A549 (cell line): ENCODE results near the gene ATF7IP2. TPM values are rescaled to one million over a fixed set of nuclear protein-coding genes. Genes with fewer than 3 reads are reported as not detected.
"Not testable (repeated sequence)": the region's sequence is repeated elsewhere in the genome, so short reads cannot be mapped to it uniquely, and the experiment has no call there.

Experiments
- ATAC-seq, 2 experiments: fragments of 200-7000 bp in 1 of 2; fragments of >200 bp in 1 of 2; cut with Nextera tagmentation in 1 of 2; cut with Tn5 transposase in 1 of 2; 3 replicates each; pipeline versions ENCODE4 v1.8.0 to v1.9.1; 2018 to 2020; ENCODE audit warnings: mild to moderate bottlenecking in 1 of 2, moderate library complexity in 1 of 2
- CTCF ChIA-PET: fragments of 300-600 bp; sonication (Branson Sonifier 250); formaldehyde crosslinking; extraction: SDS; loops from one replicate; lab custom pipeline; 2021; ENCODE audit warnings: antibody characterized with exemption, inconsistent platforms; lab: Yijun Ruan, JAX
- POLR2A ChIA-PET: fragments of 350-600 bp; formaldehyde crosslinking; extraction: SDS; loops from one replicate; lab custom pipeline; 2021; ENCODE audit warnings: antibody characterized with exemption, inconsistent platforms; lab: Yijun Ruan, JAX
- DNase-seq, 2 experiments: peaks; one replicate each; pipeline versions ENCODE4 v3.0.0 to v3.0.0-alpha.2; 2011 to 2016; ENCODE audit warnings: low read depth in 1 of 2, low spot score in 1 of 2
- FAIRE-seq: peaks from 2 replicates; lab custom pipeline; 2011; peaks lifted over from hg19 to GRCh38; lab: Jason Lieb, UNC
- H3K27ac ChIP-seq, 2 experiments: fragments of >200 bp; sonication (Bioruptor Twin); formaldehyde crosslinking; 3 replicates each; pipeline ENCODE4 v1.5.1; 2016 to 2017
- H3K4me1 ChIP-seq: fragments of >200 bp; sonication (Bioruptor Twin); formaldehyde crosslinking; 3 replicates; pipeline ENCODE4 v1.6.1; 2016
- H3K4me2 ChIP-seq: fragments of >200 bp; sonication (Bioruptor Twin); formaldehyde crosslinking; 3 replicates; pipeline ENCODE4 v1.6.1; 2016
- H3K4me3 ChIP-seq: fragments of >200 bp; sonication (Bioruptor Twin); formaldehyde crosslinking; 3 replicates; pipeline ENCODE4 v1.5.1; 2016
- H3K9me3 ChIP-seq: fragments of >200 bp; sonication (Bioruptor Twin); formaldehyde crosslinking; 3 replicates; pipeline ENCODE4 v1.6.1; 2016
- CBX8 ChIP-seq: fragments of 200-600 bp; sonication (generic); IDR thresholded peaks from 2 replicates; pipeline ENCODE4 v1.6.1; 2016
- EHF ChIP-seq: fragments of 250-450 bp; sonication (Bioruptor Pico); IDR thresholded peaks from 2 replicates; pipeline ENCODE4 v1.5.0; 2020; ENCODE audit warnings: mild to moderate bottlenecking
- FOSB ChIP-seq: fragments of 250-450 bp; sonication (Bioruptor Pico); IDR thresholded peaks from 2 replicates; pipeline ENCODE4 v1.5.0; 2020; ENCODE audit warnings: mild to moderate bottlenecking, moderate library complexity
- FOSL2 ChIP-seq, 2 experiments: fragments of 450-650 bp in 1 of 2; fragments of >200 bp in 1 of 2; sonication (Bioruptor Twin) in 1 of 2; formaldehyde crosslinking; IDR thresholded peaks; 2 replicates each; pipeline versions ENCODE4 v1.5.0 to v1.6.1; 2016 to 2020; ENCODE audit warnings: mild to moderate bottlenecking in 1 of 2, moderate library complexity in 1 of 2
- HEYL ChIP-seq: fragments of 250-450 bp; sonication (Bioruptor Pico); IDR thresholded peaks from 2 replicates; pipeline ENCODE4 v1.8.0; 2021; ENCODE audit warnings: mild to moderate bottlenecking, moderate library complexity
- KDM1A ChIP-seq: fragments of 200-600 bp; sonication (generic); IDR thresholded peaks from 2 replicates; pipeline ENCODE4 v1.6.1; 2016; ENCODE audit warnings: low read depth, mild to moderate bottlenecking
- KDM5A ChIP-seq: fragments of 200-600 bp; sonication (generic); IDR thresholded peaks from 2 replicates; pipeline ENCODE4 v1.6.1; 2016; ENCODE audit warnings: antibody characterized with exemption, mild to moderate bottlenecking
- NPAS2 ChIP-seq: fragments of 250-450 bp; sonication (Bioruptor Pico); IDR thresholded peaks from 2 replicates; pipeline ENCODE4 v1.8.0; 2022; ENCODE audit warnings: mild to moderate bottlenecking, moderate library complexity, borderline replicate concordance
- PHF8 ChIP-seq: fragments of 200-600 bp; sonication (generic); IDR thresholded peaks from 2 replicates; pipeline ENCODE4 v1.6.1; 2016; ENCODE audit warnings: low read depth, mild to moderate bottlenecking, antibody characterized with exemption, moderate library complexity, borderline replicate concordance
- RARB ChIP-seq: fragments of 250-450 bp; sonication (Bioruptor Pico); IDR thresholded peaks from 2 replicates; pipeline ENCODE4 v1.8.0; 2021; ENCODE audit warnings: mild to moderate bottlenecking, moderate library complexity
- RNF2 ChIP-seq: fragments of 200-600 bp; sonication (generic); IDR thresholded peaks from 2 replicates; pipeline ENCODE4 v1.6.1; 2016; ENCODE audit warnings: low read depth, mild to moderate bottlenecking, antibody characterized with exemption, moderate library complexity, borderline replicate concordance
- ZC3H11A ChIP-seq: fragments of 450-650 bp; IDR thresholded peaks from 2 replicates; pipeline ENCODE4 v1.6.1; 2014; ENCODE audit warnings: antibody characterized with exemption, mild to moderate bottlenecking
- ZNF302 ChIP-seq: fragments of 250-450 bp; sonication (Bioruptor Pico); IDR thresholded peaks from 2 replicates; pipeline ENCODE4 v1.9.0; 2021; ENCODE audit warnings: inconsistent platforms, mild to moderate bottlenecking, moderate library complexity
- ZSCAN20 ChIP-seq: fragments of 250-450 bp; sonication (Bioruptor Pico); IDR thresholded peaks from 2 replicates; pipeline ENCODE4 v1.8.0; 2022; ENCODE audit warnings: mild to moderate bottlenecking, moderate library complexity
- WGBS: methylation state at CpG from one replicate; pipeline ENCODE4 v1.1.6; 2017; ENCODE audit errors: missing lambda C conversion rate; 5-methylcytosine and 5-hydroxymethylcytosine counted together
- polyA plus RNA-seq, 4 experiments: library from polyadenylated mRNA; depleted of rRNA in 3 of 4; stranded (reverse); fragments of >200 nt; fragmentation: RNase III in 1 of 4; extraction: RNeasy Plus Mini Kit Qiagen cat#74134 plus additional on column Dnase treatment in 1 of 4; gene quantifications; 2 replicates in 3 of 4; 3 replicates in 1 of 4; pipeline ENCODE4 v1.2.3, GENCODE V29; 2011 to 2017
- TF ChIP-seq, protein P1 (sequence below): fragments of 150-350 bp; IDR thresholded peaks from 2 replicates; pipeline ENCODE4 v1.6.1; 2014; ENCODE audit warnings: low read depth, mild to moderate bottlenecking, low read length
- TF ChIP-seq, protein P2 (sequence below): fragments of 250-450 bp; sonication (Bioruptor Pico); IDR thresholded peaks from 2 replicates; pipeline ENCODE4 v1.5.0; 2020; ENCODE audit warnings: low read depth, mild to moderate bottlenecking, moderate library complexity
- TF ChIP-seq, protein P3 (sequence below): fragments of 250-450 bp; sonication (Bioruptor Pico); IDR thresholded peaks from 2 replicates; pipeline ENCODE4 v1.5.0; 2021; ENCODE audit warnings: mild to moderate bottlenecking, moderate library complexity, borderline replicate concordance

The ATF7IP2 gene
- polyA plus RNA-seq, 2 of the 4 experiments (the other 2 are of a cell fraction) = 12.3 to 23.5 TPM

DNA sequence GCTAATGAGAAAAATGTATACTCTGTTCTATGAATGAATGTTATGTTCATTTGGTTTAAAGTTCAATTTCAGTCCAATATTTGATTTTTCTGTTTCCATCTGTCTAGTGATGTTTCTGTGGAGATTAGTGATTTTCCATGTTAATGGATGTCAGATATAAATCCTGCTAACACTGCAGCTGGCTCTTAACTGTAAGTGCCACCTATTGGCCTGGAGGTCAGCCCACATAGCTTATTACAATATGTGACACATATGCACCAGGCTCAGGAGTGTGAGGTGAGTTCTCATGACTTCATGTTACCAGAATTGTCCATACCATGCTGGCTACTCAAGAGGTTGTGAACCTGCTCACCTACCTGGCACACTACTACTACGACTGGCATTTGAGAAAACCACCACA lies 17.1 kb downstream of the ATF7IP2 start:
- Histone ChIP-seq H3K4me3 (no peak overlapping the region), H3K9me3 (no peaks in the 10 kb centered on the region; the same call in 2 of the 3 replicates), H3K27ac (no peak overlapping the region), H3K4me2 (no peak overlapping the region), H3K4me1 (no peaks in the 10 kb centered on the region)
- no peak for TF ChIP-seq ZC3H11A
- no peak for TF ChIP-seq HEYL (CRISPR knock-in tag)
- TF ChIP-seq RARB (CRISPR knock-in tag) = no peak
- no peak for TF ChIP-seq EHF (CRISPR knock-in tag)
- TF ChIP-seq ZSCAN20 (CRISPR knock-in tag) = no peak
- TF ChIP-seq, protein P1, sequence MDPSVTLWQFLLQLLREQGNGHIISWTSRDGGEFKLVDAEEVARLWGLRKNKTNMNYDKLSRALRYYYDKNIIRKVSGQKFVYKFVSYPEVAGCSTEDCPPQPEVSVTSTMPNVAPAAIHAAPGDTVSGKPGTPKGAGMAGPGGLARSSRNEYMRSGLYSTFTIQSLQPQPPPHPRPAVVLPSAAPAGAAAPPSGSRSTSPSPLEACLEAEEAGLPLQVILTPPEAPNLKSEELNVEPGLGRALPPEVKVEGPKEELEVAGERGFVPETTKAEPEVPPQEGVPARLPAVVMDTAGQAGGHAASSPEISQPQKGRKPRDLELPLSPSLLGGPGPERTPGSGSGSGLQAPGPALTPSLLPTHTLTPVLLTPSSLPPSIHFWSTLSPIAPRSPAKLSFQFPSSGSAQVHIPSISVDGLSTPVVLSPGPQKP = no peak
- no peak for TF ChIP-seq KDM1A
- TF ChIP-seq ZNF302 (CRISPR knock-in tag) = no peak
- TF ChIP-seq, protein P2, sequence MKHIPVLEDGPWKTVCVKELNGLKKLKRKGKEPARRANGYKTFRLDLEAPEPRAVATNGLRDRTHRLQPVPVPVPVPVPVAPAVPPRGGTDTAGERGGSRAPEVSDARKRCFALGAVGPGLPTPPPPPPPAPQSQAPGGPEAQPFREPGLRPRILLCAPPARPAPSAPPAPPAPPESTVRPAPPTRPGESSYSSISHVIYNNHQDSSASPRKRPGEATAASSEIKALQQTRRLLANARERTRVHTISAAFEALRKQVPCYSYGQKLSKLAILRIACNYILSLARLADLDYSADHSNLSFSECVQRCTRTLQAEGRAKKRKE = no peak
- TF ChIP-seq KDM5A = no peak
- WGBS = 80% methylated on average over 1 of the region's 1 CpG
- no peak for DNase-seq
- no peak for FAIRE-seq
- ChIA-PET POLR2A (no interaction called here), CTCF (interaction anchor here (0.6 kb wide), 1 partner anchor 11 kb away, joined by 3 read pairs; no protein-coding TSS in a partner anchor)
- no peak for ATAC-seq

DNA sequence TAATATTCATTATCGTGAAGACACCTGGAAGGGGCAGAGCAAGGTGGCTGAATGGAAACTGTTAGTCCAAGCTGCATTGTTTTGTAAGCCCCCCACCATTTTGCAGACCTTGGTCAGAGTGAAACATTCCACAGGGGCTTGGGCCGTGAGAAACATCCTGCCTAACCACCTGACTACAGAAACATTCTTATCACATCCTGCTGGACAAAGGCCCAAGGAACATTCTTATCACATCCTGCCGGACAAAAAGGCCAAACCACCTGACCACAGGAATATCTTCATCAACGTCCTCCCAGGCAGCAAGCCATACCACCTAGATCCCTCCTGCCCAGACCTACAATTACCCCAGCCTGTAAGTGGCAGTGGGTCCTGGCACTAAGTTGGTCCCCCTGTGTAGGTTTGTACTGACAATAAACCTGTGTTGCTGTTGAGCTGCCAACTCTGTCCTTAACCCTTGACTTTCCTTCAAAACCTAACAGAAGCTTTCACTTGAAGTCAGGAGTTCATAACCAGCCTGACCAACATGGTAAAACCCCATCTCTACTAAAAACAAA lies 19.6 kb downstream of the ATF7IP2 start:
- no peak for TF ChIP-seq RNF2
- ChIA-PET POLR2A (no interaction called here), CTCF (interaction anchor here (0.6 kb wide), 1 partner anchor 199 kb away, joined by 3 read pairs; no protein-coding TSS in a partner anchor)
- H3K4me3 ChIP-seq = no peak overlapping the region
- no peak for DNase-seq
- no peaks in the 10 kb centered on the region for H3K4me1 ChIP-seq
- no peak overlapping the region for H3K4me2 ChIP-seq
- peaks cover 16% of the 10 kb centered on the region; the same call in 2 of the 3 replicates for H3K9me3 ChIP-seq
- H3K27ac ChIP-seq = no peak overlapping the region
- no peak for FAIRE-seq
- ATAC-seq = no peak
- 79% methylated on average over 4 of the region's 4 CpGs for WGBS

DNA sequence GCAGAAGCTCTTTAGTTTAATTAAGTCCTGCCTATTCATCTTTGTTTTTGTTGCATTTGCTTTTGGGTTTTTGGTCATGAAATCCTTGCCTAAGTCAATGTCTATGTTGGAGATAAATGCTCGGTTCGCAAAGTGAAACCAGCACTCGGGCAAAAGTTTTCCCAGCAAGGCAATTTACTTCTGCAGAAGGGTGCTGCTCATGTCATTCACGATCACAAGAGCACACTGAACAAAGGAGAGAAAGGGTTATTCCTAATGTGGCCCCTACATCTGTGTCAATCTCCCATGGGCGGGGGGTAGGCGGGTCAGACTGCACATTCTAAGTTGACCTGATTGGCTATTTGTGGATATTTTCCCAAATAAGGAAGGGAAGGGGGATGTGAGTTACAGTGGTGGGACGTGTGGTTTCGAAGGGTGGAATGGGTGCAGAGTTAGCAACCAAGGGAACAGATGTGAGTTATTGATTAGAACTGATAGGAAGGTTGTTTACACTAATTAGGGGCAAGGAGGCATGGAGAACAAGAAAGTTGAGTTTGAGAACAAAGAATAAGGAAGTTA lies 23.0 kb downstream of the ATF7IP2 start:
- ChIA-PET POLR2A (no interaction called here), CTCF (no interaction called here)
- Histone ChIP-seq H3K4me3 (no peak overlapping the region), H3K4me1 (no peaks in the 10 kb centered on the region), H3K4me2 (no peak overlapping the region), H3K27ac (no peak overlapping the region), H3K9me3 (peaks cover 25% of the 10 kb centered on the region)
- DNase-seq (peak in 1 of 2 experiments; percentile 49), FAIRE-seq (no peak), ATAC-seq (no peak)
- TF ChIP-seq NPAS2 (CRISPR knock-in tag) = no peak
- TF ChIP-seq, protein P3, sequence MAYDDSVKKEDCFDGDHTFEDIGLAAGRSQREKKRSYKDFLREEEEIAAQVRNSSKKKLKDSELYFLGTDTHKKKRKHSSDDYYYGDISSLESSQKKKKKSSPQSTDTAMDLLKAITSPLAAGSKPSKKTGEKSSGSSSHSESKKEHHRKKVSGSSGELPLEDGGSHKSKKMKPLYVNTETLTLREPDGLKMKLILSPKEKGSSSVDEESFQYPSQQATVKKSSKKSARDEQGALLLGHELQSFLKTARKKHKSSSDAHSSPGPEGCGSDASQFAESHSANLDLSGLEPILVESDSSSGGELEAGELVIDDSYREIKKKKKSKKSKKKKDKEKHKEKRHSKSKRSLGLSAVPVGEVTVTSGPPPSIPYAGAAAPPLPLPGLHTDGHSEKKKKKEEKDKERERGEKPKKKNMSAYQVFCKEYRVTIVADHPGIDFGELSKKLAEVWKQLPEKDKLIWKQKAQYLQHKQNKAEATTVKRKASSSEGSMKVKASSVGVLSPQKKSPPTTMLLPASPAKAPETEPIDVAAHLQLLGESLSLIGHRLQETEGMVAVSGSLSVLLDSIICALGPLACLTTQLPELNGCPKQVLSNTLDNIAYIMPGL (CRISPR knock-in tag) = no peak
- no peak for TF ChIP-seq FOSL2 (IDR thresholded peaks at IDR 0.05)
- no peak for TF ChIP-seq FOSL2 (CRISPR knock-in tag; IDR thresholded peaks at IDR 0.05)
- no peak for TF ChIP-seq CBX8
- TF ChIP-seq PHF8 = no peak
- TF ChIP-seq FOSB = no peak
- 82% methylated on average over 8 of the region's 8 CpGs for WGBS

DNA sequence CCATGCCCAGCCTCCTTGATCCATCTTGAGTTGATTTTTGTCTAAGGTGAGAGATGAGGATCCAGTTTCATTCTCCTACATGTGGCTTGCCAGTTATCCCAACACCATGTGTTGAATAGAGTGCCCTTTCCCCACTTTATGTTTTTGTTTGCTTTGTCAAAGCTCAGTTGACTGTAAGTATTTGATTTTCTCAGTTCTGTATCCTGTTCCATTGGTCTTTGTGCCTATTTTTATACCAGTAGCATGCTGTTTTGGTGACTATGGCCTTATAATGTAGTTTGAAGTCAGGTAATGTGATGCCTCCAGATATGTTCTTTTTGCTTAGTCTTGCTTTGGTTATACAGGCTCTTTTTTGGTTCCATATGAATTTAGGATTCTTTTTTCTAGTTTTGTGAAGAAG lies 23.9 kb downstream of the ATF7IP2 start:
- CTCF ChIA-PET, H3K4me1 ChIP-seq: not testable (repeated sequence)

More for the DNA sequence above, 23.9 kb downstream of the ATF7IP2 start:
- peaks cover 29% of the 10 kb centered on the region for H3K9me3 ChIP-seq
- DNase-seq, POLR2A ChIA-PET, H3K4me3 ChIP-seq, ATAC-seq, H3K4me2 ChIP-seq, H3K27ac ChIP-seq, FAIRE-seq: not testable (repeated sequence)
